HG02763 (cell line): Measurements from ENCODE around the gene ELMO3.

ENCODE experiments used
- ATAC-seq: cut with Tn5 transposase; IDR thresholded peaks from one replicate; pipeline ENCODE4 v1.9.1; 2021; ENCODE audit warnings: mild to moderate bottlenecking, moderate library complexity; ENCODE audit not compliant: unreplicated experiment

The ELMO3 gene

DNA sequence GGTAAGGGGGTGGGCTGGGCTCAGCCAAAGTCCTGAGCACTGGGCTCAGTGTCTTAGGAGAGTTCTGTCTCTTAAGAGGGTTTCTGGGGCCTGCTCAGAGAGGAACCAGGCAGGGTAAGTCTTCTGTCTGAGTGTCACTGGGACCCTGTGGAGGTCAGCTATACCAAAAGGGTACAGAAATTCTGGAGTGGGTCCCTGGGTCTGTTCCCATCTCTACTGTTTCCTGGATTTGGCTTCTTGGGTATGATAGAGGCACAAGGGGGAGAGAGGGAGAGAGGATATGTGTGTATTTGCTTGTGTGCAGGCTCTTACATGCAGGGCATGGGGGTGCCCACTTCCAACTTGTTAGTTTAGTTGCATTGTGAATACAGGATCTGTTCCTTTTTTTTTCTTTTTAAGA is 5.4 kb upstream of the ELMO3 start:
- ATAC-seq: no peak

GRCh38 chr16:67194260-67194659 is 4.7 kb upstream of the ELMO3 start:
- no peak for ATAC-seq

DNA sequence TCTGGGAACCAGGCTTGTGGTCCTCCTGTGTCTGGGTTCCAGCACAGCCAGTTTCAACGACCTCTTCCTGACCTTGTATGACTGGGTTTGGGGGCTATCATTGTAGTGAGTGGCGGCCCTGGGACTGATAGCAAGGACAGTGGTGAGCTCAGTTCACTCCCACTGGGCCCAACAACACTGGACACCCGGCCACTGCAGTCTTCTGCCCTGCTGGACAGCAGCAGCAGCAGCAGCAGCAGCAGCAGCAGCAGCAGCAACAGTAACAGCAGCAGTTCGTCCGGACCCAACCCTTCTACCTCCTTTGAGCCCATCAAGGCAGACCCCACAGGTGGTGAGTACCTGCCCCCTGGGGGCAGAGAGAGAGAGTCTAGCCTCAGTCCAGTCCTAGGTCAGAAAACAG is 3.3 kb upstream of the ELMO3 start:
- no peak for ATAC-seq

- no peak for ATAC-seq
These were observed 2.0 kb upstream of the ELMO3 start for GRCh38 chr16:67196881-67197280.

GRCh38 chr16:67197704-67198103 is 1.2 kb upstream of the ELMO3 start:
- ATAC-seq: no peak

DNA sequence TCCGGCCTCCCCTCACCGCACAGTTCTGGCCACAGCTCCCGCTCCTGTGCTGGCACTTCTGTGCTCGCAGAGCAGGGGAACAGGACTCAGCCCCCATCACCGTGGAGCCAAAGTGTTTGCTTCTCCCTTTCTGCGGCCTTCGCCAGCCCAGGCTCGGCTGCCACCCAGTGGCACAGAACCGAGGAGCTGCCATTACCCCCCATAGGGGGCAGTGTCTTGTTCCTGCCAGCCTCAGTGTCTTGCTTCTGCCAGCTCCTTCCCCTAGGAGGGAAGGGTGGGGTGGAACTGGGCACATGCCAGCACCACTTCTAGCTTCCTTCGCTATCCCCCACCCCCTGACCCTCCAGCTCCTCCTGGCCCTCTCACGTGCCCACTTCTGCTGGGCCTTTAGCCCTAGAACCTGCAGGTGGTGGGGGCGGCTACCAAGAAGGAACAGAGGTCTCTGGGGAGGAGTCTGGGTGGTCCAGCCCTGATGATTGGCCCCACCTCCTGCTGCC is 645 bp upstream of the ELMO3 start:
- ATAC-seq: no peak

- ATAC-seq: no peak
These were observed 872 bp downstream of the ELMO3 start for GRCh38 chr16:67199808-67200198.

DNA sequence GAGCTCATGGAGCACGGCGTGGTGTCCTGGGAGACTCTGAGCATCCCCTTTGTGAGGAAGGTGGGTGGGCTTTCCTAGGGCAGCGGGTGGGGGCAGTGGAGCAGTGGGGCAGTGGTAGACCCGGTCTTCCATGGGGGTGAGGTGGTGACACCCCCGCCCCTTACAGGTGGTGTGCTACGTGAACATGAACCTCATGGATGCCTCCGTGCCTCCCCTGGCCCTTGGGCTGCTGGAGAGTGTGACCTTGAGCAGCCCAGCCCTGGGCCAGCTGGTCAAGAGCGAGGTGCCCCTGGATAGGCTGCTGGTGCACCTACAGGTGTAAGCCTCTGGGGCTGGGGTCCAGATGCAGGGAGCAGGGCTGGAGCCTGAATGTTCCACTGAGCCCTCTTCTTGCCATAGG is 1.6 kb downstream of the ELMO3 start:
- no peak for ATAC-seq

- no peak for ATAC-seq
These were observed 2.7 kb downstream of the ELMO3 start for GRCh38 chr16:67201411-67202345.

DNA sequence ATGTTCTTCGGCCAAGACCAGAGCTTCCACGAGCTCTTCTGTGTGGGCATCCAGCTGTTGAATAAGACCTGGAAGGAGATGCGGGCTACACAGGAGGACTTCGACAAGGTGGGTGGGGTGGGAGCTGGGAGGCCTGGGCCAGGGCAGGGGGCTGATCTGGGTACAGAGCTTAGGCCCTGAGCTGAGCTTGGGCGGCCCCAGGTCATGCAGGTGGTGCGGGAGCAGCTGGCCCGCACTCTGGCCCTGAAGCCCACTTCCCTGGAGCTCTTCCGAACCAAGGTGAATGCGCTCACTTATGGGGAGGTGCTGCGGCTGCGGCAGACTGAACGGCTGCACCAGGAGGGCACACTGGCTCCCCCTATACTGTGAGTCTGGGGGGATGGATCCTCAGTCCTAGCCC is 3.5 kb downstream of the ELMO3 start:
- ATAC-seq: no peak

- ATAC-seq: no peak
These were observed 4.1 kb downstream of the ELMO3 start for GRCh38 chr16:67202956-67203493.

- ATAC-seq: no peak
These were observed 5.1 kb downstream of the ELMO3 start for GRCh38 chr16:67204076-67204475.

GRCh38 chr16:67206129-67206837 is 7.4 kb downstream of the ELMO3 start:
- ATAC-seq: no peak

GRCh38 chr16:67206838-67207248 is 7.9 kb downstream of the ELMO3 start:
- no peak for ATAC-seq

DNA sequence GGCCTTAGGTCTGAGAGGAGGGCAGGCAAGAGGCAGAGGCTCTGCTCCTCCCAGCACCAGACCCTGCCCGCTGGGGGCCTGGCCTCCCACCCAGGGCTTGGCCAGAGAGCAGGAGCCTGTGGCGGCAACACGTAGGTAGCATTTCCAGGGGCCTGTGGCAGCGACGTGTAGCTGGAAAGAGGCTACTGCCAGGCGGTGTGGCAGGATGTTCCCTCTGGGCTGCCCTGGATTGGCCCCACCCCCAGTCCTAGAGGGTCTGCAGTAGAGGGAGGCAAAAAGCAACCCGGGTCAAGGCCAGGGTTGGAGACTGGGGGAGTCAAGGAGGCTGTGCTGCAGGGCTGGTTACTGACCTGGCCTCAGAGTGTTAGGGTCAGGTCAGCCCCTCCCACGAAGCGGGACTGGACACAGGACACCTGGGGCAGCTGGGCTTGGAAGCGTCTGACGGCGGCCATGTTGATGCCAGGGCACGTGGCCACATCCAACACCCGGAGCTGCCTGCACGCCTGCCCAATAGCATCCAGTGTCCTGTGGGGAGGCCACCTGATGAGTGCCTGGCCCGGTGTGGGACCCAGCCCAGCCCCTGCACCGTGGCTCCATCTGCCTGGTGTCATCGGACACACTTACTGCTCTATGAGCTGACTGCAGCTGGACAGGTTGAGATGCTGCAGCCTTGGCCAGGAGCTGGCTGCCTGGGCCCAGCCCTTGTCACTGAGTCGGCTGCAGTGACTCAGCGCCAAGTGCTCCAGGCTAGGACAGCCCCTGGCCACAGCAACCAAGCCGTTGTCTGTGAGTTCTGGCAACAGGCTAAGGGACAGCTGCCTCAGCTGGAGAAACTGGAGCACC is 8.5 kb downstream of the ELMO3 start:
- no peak for ATAC-seq

DNA sequence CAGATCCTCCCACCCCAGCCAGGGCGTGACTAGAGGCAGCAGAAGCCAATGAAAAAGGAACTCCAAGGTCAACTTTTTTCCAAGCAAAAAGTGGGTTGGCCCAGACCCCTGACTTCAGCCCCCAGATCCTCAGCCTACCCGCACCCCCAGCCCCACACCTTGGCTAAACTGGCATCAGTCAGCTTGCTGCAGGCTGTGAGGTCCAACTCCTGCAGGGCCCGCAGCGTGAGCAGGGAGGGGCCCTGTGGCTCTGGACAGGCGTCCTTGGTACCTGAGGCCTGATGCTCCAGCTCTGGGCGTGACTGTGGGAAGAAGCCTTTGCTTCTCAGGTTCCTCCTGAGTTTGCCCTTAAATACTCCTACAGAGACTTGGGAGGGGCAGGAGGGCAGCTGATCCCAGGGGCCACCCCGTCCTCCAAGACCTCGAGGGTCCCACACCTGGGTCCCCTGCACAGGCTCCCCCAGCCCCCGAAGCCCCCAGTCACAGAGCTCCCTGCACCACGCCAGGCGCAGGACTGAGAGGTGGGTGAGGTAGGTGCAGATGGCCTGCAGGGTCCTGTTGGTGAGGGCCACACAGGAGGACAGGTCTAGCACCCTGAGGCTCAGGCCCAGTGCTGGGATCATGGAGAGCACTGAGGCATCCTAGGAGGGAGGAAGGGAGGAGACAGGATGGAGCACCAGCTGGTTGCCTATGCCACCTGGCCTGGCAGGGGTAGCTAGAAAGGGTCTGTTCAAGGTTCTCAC is 9.4 kb downstream of the ELMO3 start:
- ATAC-seq: no peak

- ATAC-seq: no peak
These were observed 10.6 kb downstream of the ELMO3 start for GRCh38 chr16:67209565-67209964.

- ATAC-seq: no peak
These were observed 11.4 kb downstream of the ELMO3 start for GRCh38 chr16:67210069-67210937.

- no peak for ATAC-seq
These were observed 12.7 kb downstream of the ELMO3 start for GRCh38 chr16:67211674-67212073.
